Lung (tissue), 12 donors: ENCODE measurements around the gene USP44. TPM values are rescaled to one million over a fixed set of nuclear protein-coding genes. Genes with fewer than 3 reads are reported as not detected.
"Not testable (repeated sequence)": the region's sequence is repeated elsewhere in the genome, so short reads cannot be mapped to it uniquely, and the experiment has no call there.

Source experiments
- ATAC-seq: fragments of 200-7000 bp; cut with Tn5 transposase; one replicate; pipeline ENCODE4 v1.9.1; 2020; ENCODE audit warnings: moderate number of reproducible peaks; ENCODE audit not compliant: insufficient read depth, low FRiP score
- DNase-seq, 3 donors: peaks; one replicate each; pipeline ENCODE4 v3.0.0-alpha.2; 2013 to 2017
- H3K27ac ChIP-seq, 2 donors: one replicate each; pipeline ENCODE4 v1.5.1; 2013; ENCODE audit warnings: mild to moderate bottlenecking in 2 of 2, moderate library complexity in 2 of 2, control low read depth in 1 of 2, inconsistent platforms in 1 of 2, low read depth in 1 of 2, low read length in 1 of 2
- H3K27me3 ChIP-seq, 3 donors: one replicate each; pipeline ENCODE4 v1.5.1; 2013; ENCODE audit warnings: low read length in 2 of 3; ENCODE audit not compliant: control insufficient read depth in 3 of 3, insufficient read depth in 3 of 3
- H3K36me3 ChIP-seq, 4 donors: one replicate each; pipeline ENCODE4 v1.5.1; 2013; ENCODE audit warnings: low read length in 4 of 4, mild to moderate bottlenecking in 1 of 4, moderate library complexity in 1 of 4; ENCODE audit not compliant: control insufficient read depth in 4 of 4, insufficient read depth in 4 of 4
- H3K4me1 ChIP-seq, 5 donors: one replicate each; pipeline ENCODE4 v1.5.1; 2013; ENCODE audit warnings: low read length in 5 of 5, mild to moderate bottlenecking in 2 of 5, moderate library complexity in 1 of 5; ENCODE audit not compliant: control insufficient read depth in 5 of 5, insufficient read depth in 5 of 5
- H3K4me3 ChIP-seq: one replicate; pipeline ENCODE4 v1.5.1; 2013; ENCODE audit warnings: mild to moderate bottlenecking, control low read depth, moderate library complexity
- H3K9ac ChIP-seq, 2 donors: one replicate each; pipeline ENCODE4 v1.5.1; 2013; ENCODE audit warnings: low read length in 2 of 2, control low read depth in 1 of 2; ENCODE audit not compliant: insufficient read depth in 1 of 2
- H3K9me3 ChIP-seq, 4 donors: one replicate each; pipeline ENCODE4 v1.5.1; 2013; ENCODE audit warnings: low read length in 3 of 4, mild to moderate bottlenecking in 1 of 4, moderate library complexity in 1 of 4; ENCODE audit not compliant: control insufficient read depth in 4 of 4, insufficient read depth in 3 of 4
- CTCF ChIP-seq: IDR thresholded peaks from 2 replicates; pipeline ENCODE4 v1.5.1; 2012; ENCODE audit warnings: mild to moderate bottlenecking; ENCODE audit errors: control extremely low read depth, extremely low read depth
- WGBS, 2 donors: extraction: QIAGEN DNeasy Blood & Tissue Kit; methylation state at CpG; one replicate each; pipeline ENCODE4 v1.1.7; 2013; 5-methylcytosine and 5-hydroxymethylcytosine counted together
- polyA plus RNA-seq, 2 donors: library from polyadenylated mRNA; stranded (reverse); fragments of 200-250 nt; gene quantifications; one replicate each; pipeline ENCODE4 v1.2.1, GENCODE V29; 2013
- total RNA-seq, 2 donors: library from RNA; depleted of rRNA in 1 of 2; stranded (reverse); fragments of >200 nt in 1 of 2; gene quantifications; one replicate each; pipeline ENCODE4 v1.2.1, GENCODE V29; 2014 to 2021
- donor health status: control.
- donor health status: control.
- donor health status: Bipolar disorder and iron deficiency.
- donor health status: healthy.
- donor health status: DM: yes; HTN: yes; CAD: no.

The USP44 gene
- total and polyA plus RNA-seq, 4 donors: 2.3 to 18.6 (median 10.2) TPM

DNA sequence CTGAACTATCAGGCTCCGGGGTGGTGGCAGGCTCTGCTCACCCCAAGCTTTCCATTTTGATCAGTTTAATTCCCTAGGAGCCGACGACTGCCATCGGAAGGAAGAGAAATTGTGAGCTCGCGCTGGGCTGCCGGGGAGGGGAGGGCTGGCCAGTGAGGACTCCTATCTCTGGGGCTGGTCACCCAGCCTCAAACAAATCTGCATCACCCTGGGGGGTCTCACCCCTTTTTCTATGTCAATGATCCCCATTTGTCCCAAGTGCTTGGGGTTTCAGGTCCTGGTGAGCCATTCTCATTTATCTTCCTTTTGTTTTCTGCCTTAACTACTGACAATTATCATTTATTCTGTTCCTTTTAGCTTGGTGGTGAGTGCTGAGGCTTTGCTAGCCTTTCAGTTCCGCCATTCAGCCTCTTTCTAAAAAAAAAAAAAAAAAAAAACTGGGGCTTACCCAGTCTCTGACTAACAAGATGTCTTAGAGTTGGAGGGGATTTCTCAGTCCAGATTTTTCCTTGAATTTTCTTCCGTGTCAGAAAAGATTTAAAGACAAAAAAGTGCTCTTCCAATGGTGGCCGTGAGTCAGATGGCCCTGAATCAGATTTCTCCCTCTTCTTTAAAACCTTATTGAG lies 22.8 kb upstream of the USP44 start:
- Histone ChIP-seq H3K4me1 (no peaks in the 10 kb centered on the region), H3K27me3 (peaks cover 0 to 4% (median 0%) of the 10 kb centered on the region in 3 donors), H3K27ac (no peak overlapping the region), H3K36me3 (no peaks in the 10 kb centered on the region), H3K9ac (no peak overlapping the region), H3K9me3 (no peaks in the 10 kb centered on the region), H3K4me3 (no peak overlapping the region)
- no peak for ATAC-seq
- no peak for DNase-seq
- 30 to 60% methylated on average over 10 of the region's 10 CpGs for WGBS, 2 donors
- no peak for TF ChIP-seq CTCF

DNA sequence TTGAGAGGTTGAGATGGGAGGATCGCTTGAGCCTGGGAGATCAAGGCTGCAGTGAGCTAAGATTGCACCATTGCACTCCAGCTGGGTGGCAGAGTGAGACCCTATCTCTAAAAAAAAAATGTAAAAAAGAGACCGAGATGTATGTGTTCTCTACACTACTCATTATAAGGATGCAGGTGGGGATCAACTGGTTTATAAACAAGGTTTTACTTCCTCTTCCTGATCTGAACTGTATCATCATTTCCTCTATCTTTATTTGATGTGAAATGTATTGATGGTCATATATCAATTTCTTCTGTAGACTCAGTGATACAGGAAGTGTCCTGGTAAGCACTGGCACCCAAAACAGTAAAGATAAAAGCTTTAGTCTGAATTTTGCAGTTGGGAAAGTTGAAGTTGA lies 20.1 kb upstream of the USP44 start:
- DNase-seq (no peak), ATAC-seq (no peak)
- Histone ChIP-seq H3K9ac (no peak overlapping the region), H3K27ac (no peak overlapping the region), H3K27me3 (peaks cover 0 to 4% (median 0%) of the 10 kb centered on the region in 3 donors), H3K4me1 (no peaks in the 10 kb centered on the region), H3K4me3 (no peak overlapping the region), H3K36me3 (no peaks in the 10 kb centered on the region), H3K9me3 (no peaks in the 10 kb centered on the region)
- no peak for TF ChIP-seq CTCF
- 66 to 84% methylated on average over 2 of the region's 2 CpGs for WGBS, 2 donors

DNA sequence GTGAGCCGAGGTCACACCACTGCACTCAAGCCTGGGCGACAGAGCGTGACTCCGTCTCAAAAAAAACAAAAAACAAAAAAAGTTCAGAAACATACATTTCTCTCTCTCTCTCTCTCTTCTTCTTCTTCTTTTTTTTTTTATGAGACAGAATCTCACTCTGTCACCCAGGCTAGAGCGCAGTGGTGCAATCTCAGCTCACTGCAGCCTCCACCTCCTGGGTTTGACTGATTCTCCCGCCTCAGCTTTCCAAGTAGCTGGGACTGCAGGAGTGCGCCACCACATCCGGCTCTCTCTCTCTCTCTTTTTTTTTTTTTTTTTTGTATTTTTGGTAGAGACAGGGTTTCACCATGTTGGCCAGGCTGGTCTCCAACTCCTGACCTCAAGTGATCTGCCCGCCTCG lies 16.8 kb upstream of the USP44 start:
- not testable (repeated sequence) for DNase-seq, H3K27me3 ChIP-seq, H3K9ac ChIP-seq, H3K9me3 ChIP-seq, H3K4me1 ChIP-seq, H3K4me3 ChIP-seq, H3K36me3 ChIP-seq, H3K27ac ChIP-seq, ATAC-seq
- WGBS, 2 donors: 94% methylated on average over 10 of the region's 10 CpGs

DNA sequence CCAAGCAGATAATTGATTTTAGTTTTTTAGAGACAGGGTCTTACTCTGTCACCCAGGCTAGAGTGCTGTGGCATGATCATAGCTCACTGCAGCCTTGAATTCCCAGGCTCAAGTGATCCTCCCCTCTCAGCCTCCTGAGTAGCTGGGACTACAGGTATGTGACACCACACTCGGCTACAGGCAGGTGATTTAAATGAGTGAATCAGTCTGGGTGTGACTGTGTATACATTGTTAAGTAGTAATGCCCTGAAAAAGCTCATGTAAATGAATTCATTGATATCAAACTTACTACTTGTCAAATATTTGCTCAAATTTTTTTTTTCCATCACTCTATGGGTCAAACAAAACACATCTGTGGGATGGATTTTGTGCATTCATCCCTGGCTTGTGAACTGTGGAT lies 6.3 kb upstream of the USP44 start:
- DNase-seq (no peak), ATAC-seq (no peak)
- Histone ChIP-seq H3K36me3 (no peaks in the 10 kb centered on the region), H3K9ac (no peak overlapping the region), H3K27ac (no peak overlapping the region), H3K4me3 (no peak overlapping the region), H3K9me3 (peaks cover 0 to 1% (median 0%) of the 10 kb centered on the region in 4 donors), H3K27me3 (peaks cover 0 to 2% (median 2%) of the 10 kb centered on the region in 3 donors), H3K4me1 (no peaks in the 10 kb centered on the region)
- 66 to 86% methylated on average over 1 of the region's 1 CpG for WGBS, 2 donors
- TF ChIP-seq CTCF: no peak
